ENCODE results near the gene BCAS3. TPM values are rescaled to one million over a fixed set of nuclear protein-coding genes. Genes with fewer than 3 reads are reported as not detected.

Gene BCAS3
- total and polyA plus RNA-seq, 2 donors (not counting 1 experiment from before 2014, with no cell fraction given): 13.9 to 73.4 TPM

GRCh38 chr17:61284174-61284573 is 606.5 kb downstream of the BCAS3 start:
- no peak overlapping the region for H3K4me3 ChIP-seq (ENCODE audit: control extremely low read depth in 1 of 5, extremely low read depth in 1 of 5, insufficient read depth in 1 of 5, low read depth in 2 of 5, low read length in 4 of 5)
- no peak overlapping the region for H2AFZ ChIP-seq (ENCODE audit: insufficient read depth, low read depth, low read length, poor library complexity, severe bottlenecking)
- WGBS (ENCODE audit: insufficient coverage): 100% methylated on average over 9 of the region's 10 CpGs
- Mint-ChIP-seq H3K9me3 (ENCODE audit: insufficient read depth) (no peaks in the 10 kb centered on the region), H3K4me1 (peaks cover 8% of the 10 kb centered on the region), H3K27me3 (no peaks in the 10 kb centered on the region), H3K27ac (no peak overlapping the region), H3K4me3 (no peak overlapping the region)
- no peaks in the 10 kb centered on the region for H4K20me1 ChIP-seq (ENCODE audit: control insufficient read depth, insufficient read depth, low read length, poor library complexity, severe bottlenecking)
- TF ChIP-seq EZH2 (IDR thresholded peaks at IDR 0.05; ENCODE audit: borderline replicate concordance, insufficient read depth, low read depth, low read length, poor library complexity, severe bottlenecking) (no peak), CTCF (IDR thresholded peaks at IDR 0.05) (no peak)
- intact Hi-C loops (cut with micrococcal nuclease): no loop called here
- no peak for DNase-seq
- no peaks in the 10 kb centered on the region for H3K27me3 ChIP-seq (replicated peaks in 1 of 4; ENCODE audit: control extremely low read depth in 1 of 4, control insufficient read depth in 3 of 4, insufficient read depth in 4 of 4, low read length in 3 of 4)
- CTCF ChIA-PET: no interaction called here
- POLR2A ChIA-PET: no interaction called here
- no peaks in the 10 kb centered on the region for H3K79me2 ChIP-seq (ENCODE audit: control insufficient read depth, insufficient read depth, low read length)
- no peaks in the 10 kb centered on the region for H3K36me3 ChIP-seq (replicated peaks in 1 of 2; ENCODE audit: control extremely low read depth in 1 of 2, control insufficient read depth in 1 of 2, extremely low read depth in 1 of 2, insufficient read depth in 2 of 2, low read length in 1 of 2)
- H3K9me3 ChIP-seq (ENCODE audit: control extremely low read depth in 1 of 3, control insufficient read depth in 2 of 3, insufficient read depth in 1 of 3, low read length in 2 of 3): peaks cover 0 to 5% (median 0%) of the 10 kb centered on the region in 3 donors
- no peak overlapping the region for H3K4me2 ChIP-seq (replicated peaks; ENCODE audit: low read depth, low read length, poor library complexity, severe bottlenecking)
- H3K4me1 ChIP-seq (ENCODE audit: control insufficient read depth in 2 of 2, insufficient read depth in 2 of 2, low read length in 2 of 2): peaks cover 5 to 8% of the 10 kb centered on the region in 2 donors
- no peak overlapping the region for H3K27ac ChIP-seq (ENCODE audit: low read length in 2 of 2)
- ATAC-seq (ENCODE audit: low read depth): no peak
- no peak overlapping the region for H3K9ac ChIP-seq (ENCODE audit: low read length)

GRCh38 chr17:61284746-61285145 is 607.1 kb downstream of the BCAS3 start:
- Histone ChIP-seq H4K20me1 (ENCODE audit: control insufficient read depth, insufficient read depth, low read length, poor library complexity, severe bottlenecking) (no peaks in the 10 kb centered on the region), H3K4me1 (ENCODE audit: control insufficient read depth in 2 of 2, insufficient read depth in 2 of 2, low read length in 2 of 2) (peaks cover 0 to 3% of the 10 kb centered on the region in 2 donors), H3K4me3 (ENCODE audit: control extremely low read depth in 1 of 5, extremely low read depth in 1 of 5, insufficient read depth in 1 of 5, low read depth in 2 of 5, low read length in 4 of 5) (no peak overlapping the region), H3K9ac (ENCODE audit: low read length) (no peak overlapping the region), H3K4me2 (replicated peaks; ENCODE audit: low read depth, low read length, poor library complexity, severe bottlenecking) (no peak overlapping the region), H2AFZ (ENCODE audit: insufficient read depth, low read depth, low read length, poor library complexity, severe bottlenecking) (no peak overlapping the region), H3K27ac (ENCODE audit: low read length in 2 of 2) (no peak overlapping the region), H3K27me3 (replicated peaks in 1 of 4; ENCODE audit: control extremely low read depth in 1 of 4, control insufficient read depth in 3 of 4, insufficient read depth in 4 of 4, low read length in 3 of 4) (no peaks in the 10 kb centered on the region), H3K36me3 (replicated peaks in 1 of 2; ENCODE audit: control extremely low read depth in 1 of 2, control insufficient read depth in 1 of 2, extremely low read depth in 1 of 2, insufficient read depth in 2 of 2, low read length in 1 of 2) (no peaks in the 10 kb centered on the region), H3K9me3 (ENCODE audit: control extremely low read depth in 1 of 3, control insufficient read depth in 2 of 3, insufficient read depth in 1 of 3, low read length in 2 of 3) (peaks cover 0 to 5% (median 0%) of the 10 kb centered on the region in 3 donors), H3K79me2 (ENCODE audit: control insufficient read depth, insufficient read depth, low read length) (no peaks in the 10 kb centered on the region)
- no peak for DNase-seq
- Mint-ChIP-seq H3K27ac (no peak overlapping the region), H3K27me3 (no peaks in the 10 kb centered on the region), H3K4me1 (peaks cover 3% of the 10 kb centered on the region), H3K9me3 (ENCODE audit: insufficient read depth) (no peaks in the 10 kb centered on the region), H3K4me3 (no peak overlapping the region)
- 40% methylated on average over 1 of the region's 1 CpG for WGBS (ENCODE audit: insufficient coverage)
- no peak for ATAC-seq (ENCODE audit: low read depth)
- CTCF ChIA-PET: no interaction called here
- intact Hi-C loops (cut with micrococcal nuclease): no loop called here
- no peak for TF ChIP-seq EZH2 (IDR thresholded peaks at IDR 0.05; ENCODE audit: borderline replicate concordance, insufficient read depth, low read depth, low read length, poor library complexity, severe bottlenecking)
- TF ChIP-seq CTCF (IDR thresholded peaks at IDR 0.05): no peak
- POLR2A ChIA-PET: no interaction called here
